ENCODE measurements around the gene TPCN2. TPM values are rescaled to one million over a fixed set of nuclear protein-coding genes. Genes with fewer than 3 reads are reported as not detected.

TPCN2 gene
- total and polyA plus RNA-seq, 2 of the 4 experiments (the other 2 are of a cell fraction) = 3.4 to 8.0 TPM

DNA sequence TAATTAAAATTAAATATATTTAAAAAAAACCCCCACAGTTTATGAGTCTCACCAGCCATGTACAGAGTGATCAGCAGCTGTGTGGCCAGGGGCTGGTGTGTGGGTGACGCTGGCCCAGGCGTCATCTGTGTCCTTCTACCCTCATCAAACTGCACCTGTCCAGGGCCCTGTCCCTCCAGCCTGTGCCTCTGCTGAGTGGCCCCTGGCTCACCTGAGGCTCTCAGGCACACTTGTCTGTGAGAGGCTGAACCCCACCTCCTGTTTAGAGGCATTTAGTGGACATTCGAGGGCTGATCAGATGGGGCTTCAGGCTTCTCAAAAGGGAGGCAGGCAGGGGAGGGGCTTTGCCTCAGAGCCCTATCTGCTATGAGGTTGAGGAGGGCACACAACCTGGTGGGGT lies 77.1 kb downstream of the TPCN2 start:
- POLR2A ChIA-PET (ENCODE audit: unreplicated experiment) = no interaction called here

More for the DNA sequence above, 77.1 kb downstream of the TPCN2 start:
- ATAC-seq (ENCODE audit: low read depth) (no peak), DNase-seq (no peak)
- no peak overlapping the region for H2BK5ac ChIP-seq (ENCODE audit: low read depth, low read length, poor library complexity, severe bottlenecking)
- intact Hi-C loops (cut with micrococcal nuclease) (no loop called here), in situ Hi-C loops (cut with MboI; ENCODE audit: low sequenced_read_pairs) (no loop called here), dilution Hi-C loops (cut with HindIII; ENCODE audit: low sequenced_read_pairs, unreplicated experiment) (no loop called here)
- no CpG with 5 or more reads among the region's 3 CpGs for WGBS, 2 experiments (ENCODE audit: extremely low coverage in 2 of 2, insufficient read length in 1 of 2)
- BruUV-seq (replicated peaks) = no TSS peak
- peak overlapping the region; percentile 43; the same call in 1 of the 2 replicates for H2AK5ac ChIP-seq (ENCODE audit: low read depth, low read length)
- no peak overlapping the region for H3K56ac ChIP-seq (ENCODE audit: extremely low read depth, insufficient read depth, low read length)
- H2BK15ac ChIP-seq (ENCODE audit: low read depth, low read length) = no peak overlapping the region
- H4K5ac ChIP-seq (ENCODE audit: low read depth, low read length) = no peak overlapping the region
- CTCF ChIA-PET = no interaction called here
- no peak overlapping the region for H2BK20ac ChIP-seq (ENCODE audit: low read depth, low read length)
- H2AFZ ChIP-seq (replicated peaks; ENCODE audit: low read length, poor library complexity) = no peak overlapping the region
- no peak overlapping the region for H3K9ac ChIP-seq (ENCODE audit: low read depth, low read length)
- no peak overlapping the region for H3K4me3 ChIP-seq (ENCODE audit: insufficient read depth, low read depth, low read length)
- no peak overlapping the region for H2AK9ac ChIP-seq (replicated peaks; ENCODE audit: low read depth, low read length, poor library complexity)
- no peak overlapping the region for H3K23ac ChIP-seq (ENCODE audit: low read depth, low read length)
- no peak overlapping the region for H3K14ac ChIP-seq (replicated peaks; ENCODE audit: low read depth, low read length)
- H2BK120ac ChIP-seq (ENCODE audit: low read depth, low read length) = no peak overlapping the region
- H3K27ac ChIP-seq (ENCODE audit: insufficient read depth, low read length) = no peak overlapping the region
- H4K20me1 ChIP-seq (ENCODE audit: insufficient read depth, low read length) = no peaks in the 10 kb centered on the region
- H3K79me1 ChIP-seq (ENCODE audit: low read depth in 1 of 2, low read length in 2 of 2) = no peaks in the 10 kb centered on the region
- no peak overlapping the region for H4K8ac ChIP-seq (ENCODE audit: low read depth in 2 of 2, low read length in 2 of 2)
- no peak overlapping the region for H3K18ac ChIP-seq (ENCODE audit: low read depth, low read length)
- H3K27me3 ChIP-seq (ENCODE audit: control insufficient read depth, insufficient read depth, low read length) = no peaks in the 10 kb centered on the region
- H3K9me3 ChIP-seq (ENCODE audit: control insufficient read depth, insufficient read depth, low read length) = no peaks in the 10 kb centered on the region; the same call in 1 of the 2 replicates
- no peak for TF ChIP-seq MAFK (IDR thresholded peaks at IDR 0.05; ENCODE audit: low read depth, low read length)
- TF ChIP-seq, protein P1, sequence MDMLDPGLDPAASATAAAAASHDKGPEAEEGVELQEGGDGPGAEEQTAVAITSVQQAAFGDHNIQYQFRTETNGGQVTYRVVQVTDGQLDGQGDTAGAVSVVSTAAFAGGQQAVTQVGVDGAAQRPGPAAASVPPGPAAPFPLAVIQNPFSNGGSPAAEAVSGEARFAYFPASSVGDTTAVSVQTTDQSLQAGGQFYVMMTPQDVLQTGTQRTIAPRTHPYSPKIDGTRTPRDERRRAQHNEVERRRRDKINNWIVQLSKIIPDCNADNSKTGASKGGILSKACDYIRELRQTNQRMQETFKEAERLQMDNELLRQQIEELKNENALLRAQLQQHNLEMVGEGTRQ (IDR thresholded peaks at IDR 0.05; ENCODE audit: low read depth, low read length) = no peak
- no peak for TF ChIP-seq SMC3 (IDR thresholded peaks at IDR 0.05; ENCODE audit: low read depth, low read length)
- TF ChIP-seq, protein P2, sequence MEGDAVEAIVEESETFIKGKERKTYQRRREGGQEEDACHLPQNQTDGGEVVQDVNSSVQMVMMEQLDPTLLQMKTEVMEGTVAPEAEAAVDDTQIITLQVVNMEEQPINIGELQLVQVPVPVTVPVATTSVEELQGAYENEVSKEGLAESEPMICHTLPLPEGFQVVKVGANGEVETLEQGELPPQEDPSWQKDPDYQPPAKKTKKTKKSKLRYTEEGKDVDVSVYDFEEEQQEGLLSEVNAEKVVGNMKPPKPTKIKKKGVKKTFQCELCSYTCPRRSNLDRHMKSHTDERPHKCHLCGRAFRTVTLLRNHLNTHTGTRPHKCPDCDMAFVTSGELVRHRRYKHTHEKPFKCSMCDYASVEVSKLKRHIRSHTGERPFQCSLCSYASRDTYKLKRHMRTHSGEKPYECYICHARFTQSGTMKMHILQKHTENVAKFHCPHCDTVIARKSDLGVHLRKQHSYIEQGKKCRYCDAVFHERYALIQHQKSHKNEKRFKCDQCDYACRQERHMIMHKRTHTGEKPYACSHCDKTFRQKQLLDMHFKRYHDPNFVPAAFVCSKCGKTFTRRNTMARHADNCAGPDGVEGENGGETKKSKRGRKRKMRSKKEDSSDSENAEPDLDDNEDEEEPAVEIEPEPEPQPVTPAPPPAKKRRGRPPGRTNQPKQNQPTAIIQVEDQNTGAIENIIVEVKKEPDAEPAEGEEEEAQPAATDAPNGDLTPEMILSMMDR (conservative IDR thresholded peaks at IDR 0.05; ENCODE audit: low read depth, low read length) = no peak
- TF ChIP-seq MXI1 (IDR thresholded peaks at IDR 0.05; ENCODE audit: borderline replicate concordance, low read depth, low read length) = no peak
- TF ChIP-seq, protein P3, sequence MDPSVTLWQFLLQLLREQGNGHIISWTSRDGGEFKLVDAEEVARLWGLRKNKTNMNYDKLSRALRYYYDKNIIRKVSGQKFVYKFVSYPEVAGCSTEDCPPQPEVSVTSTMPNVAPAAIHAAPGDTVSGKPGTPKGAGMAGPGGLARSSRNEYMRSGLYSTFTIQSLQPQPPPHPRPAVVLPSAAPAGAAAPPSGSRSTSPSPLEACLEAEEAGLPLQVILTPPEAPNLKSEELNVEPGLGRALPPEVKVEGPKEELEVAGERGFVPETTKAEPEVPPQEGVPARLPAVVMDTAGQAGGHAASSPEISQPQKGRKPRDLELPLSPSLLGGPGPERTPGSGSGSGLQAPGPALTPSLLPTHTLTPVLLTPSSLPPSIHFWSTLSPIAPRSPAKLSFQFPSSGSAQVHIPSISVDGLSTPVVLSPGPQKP (IDR thresholded peaks at IDR 0.05; ENCODE audit: borderline replicate concordance, low read depth, low read length) = no peak
- TF ChIP-seq POLR2A (IDR thresholded peaks at IDR 0.05; ENCODE audit: low read depth, low read length) = no peak
- TF ChIP-seq MAZ (IDR thresholded peaks at IDR 0.05; ENCODE audit: borderline replicate concordance, low read depth, low read length) = no peak
- no peak for TF ChIP-seq CHD1 (IDR thresholded peaks at IDR 0.05; ENCODE audit: low read depth, low read length)
- TF ChIP-seq RFX5 (IDR thresholded peaks at IDR 0.05; ENCODE audit: low read depth, low read length) = no peak
- H3K4ac ChIP-seq (ENCODE audit: low read depth, low read length) = no peak overlapping the region
- peaks cover 17% of the 10 kb centered on the region for H3K4me1 ChIP-seq (ENCODE audit: control insufficient read depth, insufficient read depth, low read length)
- no peak overlapping the region for H3K4me2 ChIP-seq (ENCODE audit: low read depth, low read length)
- H3K36me3 ChIP-seq (ENCODE audit: control insufficient read depth, insufficient read depth, low read length) = no peaks in the 10 kb centered on the region
- peaks cover 11% of the 10 kb centered on the region; the same call in 1 of the 2 replicates for H3K9me1 ChIP-seq (ENCODE audit: insufficient read depth, low read length)
- no peak overlapping the region for H4K91ac ChIP-seq (ENCODE audit: insufficient read depth, low read depth, low read length)

Data from IMR-90 (cell line).